NCI-H2029 treated with DMSO at 0.1 percent for 48 hours (cell line): ENCODE measurements around the gene WLS.

Experiments used
- DNase-seq: peaks from one replicate; lab custom pipeline; 2025; lab: John Stamatoyannopoulos, UW

The WLS gene

DNA sequence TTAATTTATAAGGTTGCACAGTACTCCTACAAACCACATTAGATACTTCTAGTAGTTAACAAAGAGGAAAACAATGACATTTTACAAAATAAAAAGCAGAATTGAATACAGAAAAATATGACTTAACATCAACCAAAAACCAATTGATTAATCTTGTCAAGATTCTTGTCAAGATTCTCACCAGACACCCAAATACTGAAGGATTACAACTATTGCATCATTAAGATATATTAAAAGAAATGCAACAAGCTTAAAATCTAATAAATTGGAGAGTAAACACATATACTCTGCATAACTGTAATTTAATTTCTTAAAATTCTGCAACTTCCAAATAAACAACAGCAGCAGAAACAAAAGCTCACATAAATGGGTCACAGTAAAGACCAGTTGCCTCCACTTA is 4.7 kb downstream of the WLS start:
- DNase-seq: no peak

DNA sequence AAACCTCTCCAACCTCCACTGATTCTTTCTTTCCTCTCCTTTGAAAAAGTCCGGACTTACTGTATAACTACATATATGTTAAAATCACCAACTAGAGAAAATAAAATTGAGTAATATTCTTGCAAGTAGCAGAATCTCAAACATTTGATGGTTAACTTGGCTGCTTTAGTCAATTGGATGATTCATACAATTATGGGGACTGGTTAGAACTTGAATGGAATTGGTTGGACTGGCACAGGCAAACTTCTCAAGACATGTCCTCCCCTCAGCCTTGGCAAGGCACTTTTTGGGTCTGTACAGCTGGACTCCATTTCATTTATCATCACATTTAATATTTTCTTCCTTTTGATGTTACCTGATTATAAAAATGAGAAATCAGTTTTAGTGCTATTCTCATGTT is 6.5 kb downstream of the WLS start:
- DNase-seq: no peak

DNA sequence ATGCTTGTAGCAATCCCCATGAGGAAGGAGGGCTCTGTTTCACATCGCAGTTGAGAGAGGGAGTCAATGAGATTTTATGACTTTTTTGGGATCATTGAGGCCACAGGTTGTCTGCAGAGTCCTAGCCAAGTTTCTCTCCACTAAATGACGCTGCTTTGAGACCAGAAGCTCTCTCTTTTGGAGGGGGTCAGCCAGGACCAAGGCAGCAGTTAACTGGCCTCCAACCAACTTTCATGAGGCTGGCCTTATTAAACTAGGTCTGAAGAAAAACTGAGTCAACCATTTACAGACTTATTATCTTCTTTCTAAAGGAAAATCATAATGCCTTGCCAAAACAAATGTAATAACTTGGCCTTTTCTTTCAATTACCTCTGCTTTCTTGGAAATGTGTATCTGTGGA is 8.6 kb downstream of the WLS start:
- no peak for DNase-seq

DNA sequence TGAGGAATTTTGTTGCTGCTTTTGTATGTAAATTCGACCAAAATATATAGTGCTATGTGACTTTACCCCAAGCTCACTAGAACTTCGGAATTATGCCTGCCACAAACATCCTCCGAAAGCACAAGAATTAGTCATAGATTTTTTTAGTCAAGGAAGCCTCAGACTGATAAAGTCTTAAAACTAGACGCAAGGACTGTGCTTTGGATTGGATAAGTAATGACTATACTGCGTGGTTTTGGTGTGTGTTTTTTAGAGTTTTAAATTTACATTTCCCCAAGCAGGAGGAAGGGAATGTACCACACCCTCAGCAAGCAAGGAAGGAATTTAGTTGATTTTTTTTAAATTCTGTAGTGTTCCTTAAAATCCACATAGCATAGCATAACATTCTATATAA is 10.3 kb downstream of the WLS start:
- DNase-seq: no peak

DNA sequence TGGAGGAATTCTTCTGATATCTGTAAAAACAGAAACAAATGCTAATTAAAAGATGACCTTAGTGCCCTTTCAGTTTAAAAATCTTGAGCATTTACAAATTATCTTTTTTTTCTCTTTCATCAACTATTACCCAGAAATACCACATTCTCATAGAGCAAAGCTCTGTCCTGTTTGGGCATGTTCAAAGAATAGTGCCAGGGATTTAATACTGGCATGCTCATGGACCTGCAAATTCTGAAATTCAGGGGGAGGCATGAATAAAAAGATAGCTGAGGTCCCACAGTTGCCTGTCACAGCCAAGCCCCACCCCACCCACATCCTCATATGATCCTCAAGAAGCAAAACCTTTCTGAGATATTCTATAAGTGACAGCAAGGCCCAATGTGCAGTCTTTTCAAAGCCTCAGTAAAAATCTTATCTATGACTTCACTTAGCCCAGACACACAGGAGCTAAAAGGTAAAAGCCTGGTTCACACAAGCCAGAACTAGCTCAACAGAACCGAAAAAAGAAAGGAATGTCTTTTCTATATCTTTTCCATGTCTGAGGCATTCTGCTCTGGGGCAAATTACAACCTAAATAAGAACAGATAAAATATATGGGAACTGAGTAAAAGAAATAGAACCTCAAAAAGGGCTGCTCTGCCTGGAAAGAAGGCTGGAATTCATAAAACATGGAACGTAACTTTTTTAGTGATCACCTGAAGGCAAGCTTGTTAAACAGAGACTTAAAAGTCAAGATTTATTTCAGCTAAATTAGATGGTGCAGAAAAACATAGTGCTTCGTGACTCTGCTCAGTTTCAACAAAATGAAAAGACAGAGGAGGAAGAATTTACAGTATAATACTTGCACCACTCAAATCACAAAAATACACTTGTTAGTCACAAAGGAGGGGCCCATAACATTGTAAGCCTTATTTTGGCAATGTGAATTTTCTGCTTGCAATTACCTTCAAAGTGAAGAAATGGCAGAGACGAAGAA is 11.0 kb downstream of the WLS start:
- no peak for DNase-seq

DNA sequence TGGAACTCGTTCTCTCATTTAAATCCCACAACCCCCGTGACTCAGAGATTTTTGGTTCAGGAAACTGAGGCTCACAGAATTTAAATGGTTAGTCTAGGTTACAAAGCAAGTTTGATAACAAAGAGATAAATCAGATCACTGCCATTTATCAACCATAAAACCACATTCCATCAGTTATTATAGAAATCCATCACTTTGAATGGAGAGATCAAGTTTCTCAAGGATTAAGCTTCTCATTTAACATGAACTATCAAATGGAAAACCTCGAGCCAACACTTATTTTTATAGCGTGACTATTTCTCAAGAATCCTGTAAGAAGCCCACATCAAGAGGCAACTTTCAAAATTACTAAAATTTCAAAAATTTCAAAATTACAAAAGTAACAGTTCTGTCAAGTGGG is 11.9 kb downstream of the WLS start:
- DNase-seq: no peak

DNA sequence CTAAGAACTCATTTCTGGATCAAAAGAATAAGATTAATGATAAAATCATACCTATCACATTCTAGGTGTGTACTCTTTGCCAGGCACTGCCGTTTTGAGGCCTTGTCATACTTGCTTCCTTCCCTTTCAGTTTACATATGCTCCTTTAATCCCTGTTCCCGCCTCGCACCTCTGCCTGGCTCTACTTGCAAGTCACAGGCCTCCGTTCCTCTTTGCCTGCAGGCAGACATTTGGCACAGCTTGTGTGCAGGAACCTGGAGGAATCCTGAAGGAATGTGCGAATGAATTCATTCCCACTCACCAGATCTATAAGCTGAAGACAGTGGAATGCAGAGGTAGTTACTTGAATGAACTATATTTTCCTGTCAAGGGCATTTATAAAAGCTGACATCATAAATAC is 13.8 kb downstream of the WLS start:
- no peak for DNase-seq

DNA sequence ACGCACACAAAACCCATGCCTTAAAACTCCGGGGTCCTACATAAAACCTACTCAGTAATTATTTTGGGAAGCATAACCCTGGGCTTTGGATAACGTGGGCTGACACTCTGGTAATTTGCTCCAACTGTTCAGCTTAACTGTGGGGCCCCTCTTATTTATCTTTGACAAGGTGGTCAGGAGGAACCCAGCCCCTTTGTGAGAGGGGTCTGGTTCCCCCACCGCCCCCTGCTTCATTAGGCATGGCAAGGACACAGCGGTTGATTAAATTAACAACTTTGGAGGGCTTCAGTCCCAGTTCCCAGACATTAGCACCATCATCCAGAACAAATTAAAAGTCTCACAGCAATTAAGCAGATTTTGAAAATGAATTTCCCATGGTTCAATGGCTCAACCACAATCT is 14.7 kb downstream of the WLS start:
- DNase-seq: no peak

DNA sequence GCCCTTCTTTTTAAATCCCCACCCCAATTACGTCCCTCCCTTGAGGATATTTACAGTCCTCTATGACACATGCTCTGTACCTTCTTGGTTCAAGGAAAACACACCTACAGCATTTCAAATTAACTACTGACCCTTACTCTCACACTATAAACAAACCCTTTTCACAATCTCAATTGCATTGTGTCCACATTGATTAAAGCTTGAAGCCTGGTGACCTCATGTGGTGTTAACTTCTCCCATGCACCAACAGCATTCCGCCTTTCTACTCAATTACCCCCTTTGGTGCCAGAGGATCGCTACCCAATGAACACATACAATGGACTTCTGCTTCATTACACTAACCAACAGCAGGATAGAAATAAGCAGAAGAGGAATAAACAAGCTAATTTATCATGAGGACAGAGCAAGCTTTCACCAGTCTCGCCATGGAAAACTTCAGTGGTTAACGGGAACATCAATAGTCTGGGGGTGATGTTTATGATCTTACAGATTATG is 15.2 kb downstream of the WLS start:
- peak; percentile 48 for DNase-seq

DNA sequence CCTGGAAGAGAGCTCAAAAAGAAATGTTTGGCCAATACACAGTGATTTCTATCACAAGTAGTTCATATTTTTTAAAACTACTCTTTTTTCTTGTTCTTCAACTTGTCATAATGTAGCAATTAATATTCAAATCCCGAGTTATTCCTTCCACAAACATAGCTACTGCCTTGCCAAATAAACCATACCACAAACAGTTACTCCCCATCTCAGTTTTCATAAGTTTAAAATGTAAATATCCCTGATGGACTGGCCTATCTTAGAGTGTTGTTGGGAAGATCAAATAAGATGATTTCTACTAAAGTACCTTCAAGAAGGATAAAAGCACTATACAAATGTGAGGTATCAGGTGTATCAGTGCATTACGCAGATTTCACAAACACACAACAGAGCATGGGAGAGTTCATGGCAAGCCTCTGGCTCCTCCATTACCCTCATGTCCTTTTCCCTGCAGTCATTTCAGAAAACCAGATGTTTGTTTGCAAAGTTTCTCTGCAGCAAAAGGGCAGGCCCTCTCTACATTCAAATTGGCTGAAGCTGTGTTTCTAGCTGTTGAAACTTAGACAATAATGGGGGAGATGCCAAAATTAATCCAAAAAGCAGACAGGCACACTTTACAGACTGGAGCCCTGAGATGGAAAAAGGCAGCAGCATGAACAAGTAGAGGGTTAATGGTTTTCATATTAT is 16.1 kb downstream of the WLS start:
- no peak for DNase-seq

DNA sequence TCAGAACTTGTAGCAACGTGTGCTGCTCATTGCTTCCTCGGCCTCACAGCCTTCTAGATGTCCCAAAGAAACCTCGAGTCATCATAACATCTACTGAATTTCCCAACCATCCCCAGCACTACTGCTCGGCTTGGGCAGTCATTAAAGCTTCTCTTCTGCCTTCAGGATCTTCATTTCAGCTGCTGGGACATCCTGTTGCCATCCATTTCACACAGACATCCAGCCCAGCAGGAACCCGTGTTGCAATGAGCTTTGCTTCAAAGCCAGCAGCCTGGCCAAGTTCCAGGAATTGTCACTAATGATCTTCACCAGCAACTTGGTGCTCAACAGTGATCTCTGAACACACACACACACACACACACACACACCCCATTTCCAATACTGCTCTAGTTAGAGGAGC is 18.5 kb downstream of the WLS start:
- no peak for DNase-seq

DNA sequence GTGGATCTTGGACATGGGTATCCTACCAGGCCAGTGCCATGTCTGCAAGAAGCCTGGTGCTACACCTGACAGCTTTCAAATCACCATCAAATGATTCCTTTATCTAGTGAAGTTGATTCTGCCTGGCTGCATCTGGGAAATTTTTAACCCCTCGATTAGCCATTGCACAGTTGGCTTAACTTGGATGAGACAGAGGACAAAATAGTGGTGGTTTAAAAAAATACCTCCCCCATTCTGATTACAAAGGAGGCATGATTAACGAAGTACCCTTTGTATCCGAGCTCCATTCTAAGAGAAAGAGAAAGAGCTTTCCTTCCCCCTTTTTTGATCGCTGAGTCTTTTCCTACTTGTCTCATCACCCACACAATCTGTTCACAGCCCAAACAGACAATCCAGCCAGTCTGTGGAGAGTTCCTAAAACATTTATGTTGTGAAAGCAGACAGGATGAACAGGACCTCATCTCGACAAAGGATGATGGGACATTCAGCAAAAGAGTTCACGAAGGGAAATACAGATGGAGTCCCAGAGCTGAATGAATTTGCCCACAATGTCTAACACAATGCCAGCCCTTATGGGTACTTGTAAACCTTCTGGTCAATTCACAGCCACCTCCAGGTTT is 20.5 kb downstream of the WLS start:
- no peak for DNase-seq

DNA sequence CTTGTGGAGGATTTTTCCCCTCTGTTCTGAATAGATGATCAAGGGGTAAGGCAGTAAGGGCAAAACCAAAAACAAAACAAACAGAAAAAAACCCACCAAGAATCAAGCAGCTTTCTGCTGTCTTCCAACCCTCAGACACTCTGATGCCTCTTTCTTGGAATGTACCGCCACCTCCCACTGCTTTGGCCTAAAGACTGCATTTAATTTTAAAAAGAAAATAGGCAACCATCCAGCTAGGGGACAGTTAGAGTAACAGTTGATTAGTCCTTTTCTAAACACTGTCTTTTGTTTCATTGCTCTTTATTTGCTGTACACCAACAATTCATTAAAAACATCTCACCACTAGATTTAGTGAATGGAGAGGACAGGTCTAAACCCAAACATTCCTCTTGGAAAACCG is 21.5 kb downstream of the WLS start:
- DNase-seq: no peak

DNA sequence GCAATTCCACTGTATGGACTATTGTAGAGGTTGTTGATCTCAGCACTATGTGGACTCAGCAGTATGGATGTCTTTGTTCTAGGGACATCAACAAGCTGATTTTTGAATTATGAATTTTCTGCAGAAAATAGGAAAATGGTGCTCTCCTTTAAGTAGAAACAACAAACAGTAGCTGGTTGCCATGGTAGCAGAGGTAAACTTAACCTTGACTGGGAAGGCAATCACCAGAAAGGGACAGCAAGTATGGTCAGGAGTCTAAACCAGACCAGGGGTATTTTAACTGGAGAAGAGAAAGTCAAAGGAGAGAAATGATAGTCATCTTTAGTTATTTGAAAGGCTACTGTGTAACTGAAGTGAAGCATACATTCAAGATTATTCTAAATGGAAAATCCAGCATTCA is 22.3 kb downstream of the WLS start:
- DNase-seq: no peak

DNA sequence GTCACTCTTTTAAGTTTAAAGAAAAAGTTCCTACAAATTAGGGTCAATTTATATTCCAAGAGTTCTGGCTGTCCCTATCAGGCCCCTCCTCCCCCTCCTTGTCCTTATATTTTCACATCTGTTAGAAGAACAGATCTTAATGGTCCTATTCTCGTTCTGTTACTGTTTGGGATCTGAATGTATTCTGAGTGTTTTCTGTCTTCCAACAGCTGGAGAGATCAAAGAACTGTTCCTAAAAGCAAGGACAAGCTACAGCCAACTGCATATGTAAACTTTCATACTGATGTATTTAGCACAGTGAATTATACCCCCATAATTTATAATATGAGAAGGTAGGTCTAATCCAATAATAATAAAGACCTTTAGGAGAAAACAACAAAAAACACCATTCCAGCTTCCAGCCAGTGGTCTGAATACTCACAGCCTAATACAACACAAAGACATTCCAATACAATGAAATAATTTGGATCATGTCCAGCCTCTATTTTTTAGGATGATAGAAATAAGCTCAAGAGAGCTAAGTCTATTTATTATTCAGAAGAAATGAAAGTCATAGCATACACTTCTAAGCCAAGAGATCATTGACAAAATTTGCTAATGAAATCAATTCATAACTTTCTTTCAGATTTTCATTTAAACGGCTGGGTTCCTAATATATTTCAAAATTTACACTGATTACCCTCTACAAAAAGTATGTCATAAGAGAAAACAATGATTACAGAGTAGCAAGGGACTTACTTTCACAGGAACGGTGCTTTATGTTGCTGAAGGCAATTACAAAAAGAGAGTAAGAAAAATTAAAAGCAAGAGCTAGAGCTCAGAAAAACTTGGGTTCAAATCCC is 25.3 kb downstream of the WLS start:
- no peak for DNase-seq

DNA sequence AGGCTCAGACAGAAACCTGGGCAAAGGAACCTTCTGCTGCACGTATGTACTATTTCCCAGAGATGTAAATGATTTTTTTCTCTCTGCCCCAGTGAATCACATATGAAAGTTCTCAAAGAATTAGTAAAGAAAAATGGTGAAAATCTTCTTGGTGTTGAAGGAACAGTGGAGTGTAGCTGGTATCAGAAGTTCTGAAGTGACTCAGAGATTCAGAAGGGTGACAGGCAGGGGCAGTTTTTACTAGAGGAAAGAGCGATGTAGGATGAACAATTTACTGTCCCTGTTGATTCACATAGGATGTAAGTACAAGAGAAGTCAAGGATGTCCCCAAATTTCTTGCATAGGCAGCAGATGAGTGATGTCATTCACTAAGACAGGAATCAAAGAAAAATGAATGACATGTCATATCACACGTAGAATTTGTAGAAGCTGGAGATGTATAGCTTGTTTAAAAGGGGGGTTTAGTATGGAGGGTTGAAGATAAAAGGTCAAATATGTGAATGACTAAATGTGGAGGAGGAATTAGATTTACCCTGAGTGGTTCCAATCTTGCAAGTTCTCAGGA is 26.4 kb downstream of the WLS start:
- DNase-seq: no peak

DNA sequence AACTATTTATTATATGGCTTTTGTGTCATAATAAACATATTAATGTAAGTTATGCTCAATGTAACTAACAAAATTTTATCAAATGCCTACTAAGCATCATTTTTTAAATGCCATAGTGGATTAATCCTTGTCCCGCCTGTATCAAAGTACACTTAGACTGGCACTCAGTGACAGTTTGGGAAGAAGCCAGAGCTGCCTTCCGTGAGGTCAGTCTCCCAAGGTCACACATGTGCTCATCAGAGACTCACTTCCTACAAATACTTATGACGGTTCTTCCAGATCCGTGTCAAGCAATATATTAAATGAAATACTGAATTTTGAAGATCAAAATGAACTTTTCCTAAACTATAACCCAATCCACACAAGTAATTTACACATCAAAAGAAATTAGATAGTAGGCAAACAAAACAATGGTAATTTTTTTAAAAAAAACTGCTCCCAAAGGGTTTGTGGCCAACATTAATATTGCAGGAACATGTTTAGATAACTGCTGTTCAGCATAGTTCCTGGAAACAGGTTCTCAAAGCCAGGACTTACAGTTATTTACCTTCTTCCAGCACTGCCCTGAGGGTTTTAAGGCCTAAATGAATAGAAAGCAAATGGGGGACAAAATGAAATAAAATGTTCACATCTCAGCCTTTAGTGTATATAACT is 27.2 kb downstream of the WLS start:
- no peak for DNase-seq

DNA sequence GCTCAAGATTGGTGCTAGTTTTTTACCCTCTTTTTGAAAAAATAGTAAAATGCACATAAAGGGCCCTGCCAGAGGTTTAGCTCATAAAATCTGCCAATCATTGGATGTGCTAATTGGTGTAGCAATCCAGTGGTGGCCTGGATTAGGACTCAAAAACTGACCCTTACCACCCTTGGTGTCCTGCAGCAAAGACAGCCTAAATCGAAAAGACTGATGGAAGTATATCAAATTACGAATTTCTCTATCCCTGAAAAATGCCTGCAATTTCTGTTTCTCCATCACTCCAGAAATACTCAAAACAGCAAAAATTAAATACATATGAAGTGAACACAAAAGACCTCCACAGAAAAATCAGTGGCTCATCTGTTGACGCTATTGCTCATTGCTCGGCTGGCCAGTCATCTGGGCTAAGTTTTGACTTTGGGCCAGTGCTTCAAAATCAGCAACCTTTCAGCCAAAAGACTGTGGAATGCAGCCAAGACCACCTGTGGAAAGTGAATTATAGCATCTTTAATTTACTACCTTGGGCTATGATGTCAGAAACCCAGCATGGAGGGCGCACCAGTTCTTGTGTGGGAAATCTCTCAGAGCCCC is 30.0 kb downstream of the WLS start:
- no peak for DNase-seq

DNA sequence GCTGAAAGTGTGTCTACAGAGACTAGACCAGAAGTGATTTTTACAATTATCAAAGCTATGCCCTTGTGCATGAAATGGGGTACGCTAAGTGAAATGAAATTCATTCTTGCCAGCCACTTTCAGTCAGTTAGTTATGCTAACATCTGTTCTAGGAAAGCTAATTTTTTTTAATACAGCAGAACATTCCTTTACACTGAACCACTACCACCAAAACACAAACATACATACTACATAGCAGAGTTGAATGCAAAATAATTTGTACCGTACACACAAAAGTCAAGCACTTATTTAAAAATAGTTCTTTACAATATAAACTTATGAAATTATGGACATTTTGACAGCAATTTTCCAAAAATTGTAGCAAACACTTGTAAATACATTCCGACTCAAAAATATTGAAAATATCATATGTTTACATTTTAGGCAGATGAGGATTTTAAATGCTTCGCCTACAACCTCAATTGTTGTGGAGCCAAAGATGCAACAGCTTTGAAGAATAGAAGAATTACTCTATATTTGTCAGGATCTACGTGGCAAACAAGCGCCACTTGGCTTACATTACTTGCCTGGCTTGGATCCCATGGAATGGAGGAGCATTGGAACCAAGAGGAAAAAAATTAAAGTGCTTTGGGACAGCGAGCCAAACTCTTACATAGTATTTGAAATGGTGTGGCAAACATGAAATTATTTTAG is 30.6 kb downstream of the WLS start:
- no peak for DNase-seq

DNA sequence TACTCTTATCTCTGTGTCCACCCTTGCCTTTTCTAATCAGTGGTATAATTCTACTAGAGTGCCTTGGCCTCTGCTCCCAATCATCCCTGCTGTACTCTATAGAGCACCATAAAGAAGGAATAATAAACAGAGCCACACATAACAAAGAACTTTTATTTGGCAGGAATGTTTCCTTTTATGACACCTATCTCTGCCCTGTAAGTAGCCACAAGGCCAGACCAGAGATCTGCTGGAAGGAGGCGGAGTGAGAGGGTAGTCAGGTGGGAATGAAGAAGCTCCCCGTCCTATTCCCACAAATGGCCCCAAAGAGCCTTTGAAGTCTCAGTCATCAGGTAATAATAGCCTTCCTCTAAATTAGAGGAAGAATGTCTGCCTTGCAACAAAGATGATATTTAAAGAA is 32.7 kb downstream of the WLS start:
- DNase-seq: no peak
